PFSK-1 (cell line): ENCODE results near the gene BMF.

ENCODE experiments used
- POLR2AphosphoS5 ChIP-seq: IDR thresholded peaks from 2 replicates; pipeline ENCODE4 v1.6.1; 2012; ENCODE audit warnings: low read depth, mild to moderate bottlenecking, control low read depth, low read length, moderate library complexity
- SIN3A ChIP-seq: IDR thresholded peaks from 2 replicates; pipeline ENCODE4 v1.6.1; 2012; ENCODE audit warnings: mild to moderate bottlenecking, low read length, moderate library complexity, borderline replicate concordance; ENCODE audit not compliant: insufficient read depth
- TF ChIP-seq, protein P1 (sequence below), 2 experiments: IDR thresholded peaks; 2 replicates each; pipeline versions ENCODE4 v1.6.1 to v1.8.0; 2011 to 2012; ENCODE audit warnings: low read depth in 2 of 2, low read length in 2 of 2, control low read depth in 1 of 2, inconsistent platforms in 1 of 2, mild to moderate bottlenecking in 1 of 2, moderate library complexity in 1 of 2; ENCODE audit not compliant: insufficient read depth in 1 of 2

DNA sequence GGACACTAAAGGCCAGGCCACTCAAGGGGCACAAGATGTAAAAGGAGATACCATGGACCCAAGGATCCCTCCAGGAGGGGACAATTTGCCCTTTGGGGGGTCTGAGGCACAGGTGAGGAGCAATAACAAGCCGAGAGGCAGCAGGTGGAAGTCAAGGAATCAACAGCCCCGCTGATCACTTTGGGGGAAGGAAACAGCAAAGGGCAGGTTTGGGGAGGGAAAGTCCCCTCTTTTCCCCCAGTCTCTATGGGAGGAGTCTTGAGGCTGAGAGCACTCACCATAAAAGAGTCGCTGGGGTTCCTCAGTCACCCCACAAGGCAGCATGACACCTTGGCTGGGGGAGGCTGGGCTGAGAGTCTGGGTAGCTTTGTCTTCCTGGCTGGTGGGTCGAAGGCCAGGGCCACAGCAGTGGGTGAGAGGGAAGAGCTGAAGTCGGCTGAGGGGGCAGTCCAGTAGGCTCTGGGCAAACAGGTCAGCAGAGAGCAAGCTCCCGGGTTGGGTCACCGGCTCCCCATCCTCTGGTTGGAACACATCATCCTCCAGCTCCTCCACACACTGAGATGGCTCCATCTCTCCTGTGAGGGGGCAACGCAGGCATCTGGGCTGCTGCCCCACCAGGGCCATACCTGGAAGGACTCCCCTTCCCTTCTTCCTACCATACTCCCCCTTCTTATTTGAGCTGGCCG, 3.0 kb downstream of the BMF start:
- TF ChIP-seq POLR2AphosphoS5 (no peak), SIN3A (no peak)
- TF ChIP-seq, protein P1, sequence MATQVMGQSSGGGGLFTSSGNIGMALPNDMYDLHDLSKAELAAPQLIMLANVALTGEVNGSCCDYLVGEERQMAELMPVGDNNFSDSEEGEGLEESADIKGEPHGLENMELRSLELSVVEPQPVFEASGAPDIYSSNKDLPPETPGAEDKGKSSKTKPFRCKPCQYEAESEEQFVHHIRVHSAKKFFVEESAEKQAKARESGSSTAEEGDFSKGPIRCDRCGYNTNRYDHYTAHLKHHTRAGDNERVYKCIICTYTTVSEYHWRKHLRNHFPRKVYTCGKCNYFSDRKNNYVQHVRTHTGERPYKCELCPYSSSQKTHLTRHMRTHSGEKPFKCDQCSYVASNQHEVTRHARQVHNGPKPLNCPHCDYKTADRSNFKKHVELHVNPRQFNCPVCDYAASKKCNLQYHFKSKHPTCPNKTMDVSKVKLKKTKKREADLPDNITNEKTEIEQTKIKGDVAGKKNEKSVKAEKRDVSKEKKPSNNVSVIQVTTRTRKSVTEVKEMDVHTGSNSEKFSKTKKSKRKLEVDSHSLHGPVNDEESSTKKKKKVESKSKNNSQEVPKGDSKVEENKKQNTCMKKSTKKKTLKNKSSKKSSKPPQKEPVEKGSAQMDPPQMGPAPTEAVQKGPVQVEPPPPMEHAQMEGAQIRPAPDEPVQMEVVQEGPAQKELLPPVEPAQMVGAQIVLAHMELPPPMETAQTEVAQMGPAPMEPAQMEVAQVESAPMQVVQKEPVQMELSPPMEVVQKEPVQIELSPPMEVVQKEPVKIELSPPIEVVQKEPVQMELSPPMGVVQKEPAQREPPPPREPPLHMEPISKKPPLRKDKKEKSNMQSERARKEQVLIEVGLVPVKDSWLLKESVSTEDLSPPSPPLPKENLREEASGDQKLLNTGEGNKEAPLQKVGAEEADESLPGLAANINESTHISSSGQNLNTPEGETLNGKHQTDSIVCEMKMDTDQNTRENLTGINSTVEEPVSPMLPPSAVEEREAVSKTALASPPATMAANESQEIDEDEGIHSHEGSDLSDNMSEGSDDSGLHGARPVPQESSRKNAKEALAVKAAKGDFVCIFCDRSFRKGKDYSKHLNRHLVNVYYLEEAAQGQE (IDR thresholded peaks at IDR 0.05; ENCODE audit: insufficient read depth in 1 of 2, low read depth in 2 of 2, low read length in 2 of 2) = no peak
